Esophagus squamous epithelium (tissue), 4 donors: ENCODE measurements around the gene SPG21.

Source experiments
- POLR2A ChIP-seq, 4 donors: fragments of 450-650 bp; IDR thresholded peaks; one replicate each; pipeline ENCODE4 v1.6.1; 2017; ENCODE audit warnings: antibody characterized with exemption in 4 of 4, mild to moderate bottlenecking in 4 of 4, moderate library complexity in 3 of 4
- TF ChIP-seq, protein P1 (sequence below), 6 experiments: fragments of 450-650 bp in 4 of 6; fragments of 200-600 bp in 2 of 6; sonication (generic) in 2 of 6; IDR thresholded peaks; one replicate each; pipeline ENCODE4 v1.5.1; 2016 to 2019; ENCODE audit warnings: antibody characterized with exemption in 6 of 6, mild to moderate bottlenecking in 4 of 6, moderate library complexity in 4 of 6

- TF ChIP-seq, protein P1, sequence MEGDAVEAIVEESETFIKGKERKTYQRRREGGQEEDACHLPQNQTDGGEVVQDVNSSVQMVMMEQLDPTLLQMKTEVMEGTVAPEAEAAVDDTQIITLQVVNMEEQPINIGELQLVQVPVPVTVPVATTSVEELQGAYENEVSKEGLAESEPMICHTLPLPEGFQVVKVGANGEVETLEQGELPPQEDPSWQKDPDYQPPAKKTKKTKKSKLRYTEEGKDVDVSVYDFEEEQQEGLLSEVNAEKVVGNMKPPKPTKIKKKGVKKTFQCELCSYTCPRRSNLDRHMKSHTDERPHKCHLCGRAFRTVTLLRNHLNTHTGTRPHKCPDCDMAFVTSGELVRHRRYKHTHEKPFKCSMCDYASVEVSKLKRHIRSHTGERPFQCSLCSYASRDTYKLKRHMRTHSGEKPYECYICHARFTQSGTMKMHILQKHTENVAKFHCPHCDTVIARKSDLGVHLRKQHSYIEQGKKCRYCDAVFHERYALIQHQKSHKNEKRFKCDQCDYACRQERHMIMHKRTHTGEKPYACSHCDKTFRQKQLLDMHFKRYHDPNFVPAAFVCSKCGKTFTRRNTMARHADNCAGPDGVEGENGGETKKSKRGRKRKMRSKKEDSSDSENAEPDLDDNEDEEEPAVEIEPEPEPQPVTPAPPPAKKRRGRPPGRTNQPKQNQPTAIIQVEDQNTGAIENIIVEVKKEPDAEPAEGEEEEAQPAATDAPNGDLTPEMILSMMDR (IDR thresholded peaks at IDR 0.05) = no peak
- TF ChIP-seq POLR2A (IDR thresholded peaks at IDR 0.05) = no peak
Measured at GRCh38 chr15:64951777-64952418, 37.8 kb downstream of the SPG21 start.
